HepG2 (cell line): Measurements from ENCODE around the gene POC1B. TPM values are rescaled to one million over a fixed set of nuclear protein-coding genes. Genes with fewer than 3 reads are reported as not detected.

Experiments
- ATAC-seq: fragments of 200-7000 bp; cut with Tn5 transposase; 3 replicates; pipeline ENCODE4 v1.9.1; 2020; ENCODE audit warnings: mild to moderate bottlenecking, moderate library complexity
- BruUV-seq: library from RNA; stranded (reverse); fragments of 400-500 nt; replicated peaks from 2 replicates; lab custom pipeline; 2021; lab: Mats Ljungman, UMichigan
- CTCF ChIA-PET: fragments of 300-600 bp; formaldehyde crosslinking; extraction: SDS; loops from one replicate; lab custom pipeline; 2021; ENCODE audit warnings: low total read pairs, inconsistent platforms, low intra/inter-chr PET ratio; lab: Yijun Ruan, JAX
- POLR2A ChIA-PET: fragments of 350-600 bp; sonication (Branson Sonifier 250); formaldehyde crosslinking; loops from one replicate; lab custom pipeline; 2020; ENCODE audit warnings: antibody characterized with exemption, inconsistent platforms; lab: Yijun Ruan, JAX
- DNase-seq: peaks from one replicate; pipeline ENCODE4 v3.0.0-alpha.2; 2015; ENCODE audit warnings: low spot score
- FAIRE-seq: peaks from 3 replicates; lab custom pipeline; 2011; peaks lifted over from hg19 to GRCh38; lab: Jason Lieb, UNC
- H2AFZ ChIP-seq: one replicate; pipeline ENCODE4 v1.6.1; 2011; ENCODE audit warnings: low read length, inconsistent platforms
- H3K27ac ChIP-seq: fragments of 300-600 bp; 3 replicates; pipeline ENCODE4 v1.8.0; 2011; ENCODE audit warnings: mixed run types, mild to moderate bottlenecking, mixed read lengths, low read length, inconsistent platforms; ENCODE audit not compliant: insufficient read depth; ENCODE audit errors: extremely low read length
- H3K27me3 ChIP-seq, 2 experiments: fragments of 200-600 bp in 1 of 2; 2 replicates in 1 of 2; 3 replicates in 1 of 2; pipeline versions ENCODE4 v1.6.0 to v1.8.0; 2011; ENCODE audit warnings: low read length in 2 of 2, mild to moderate bottlenecking in 2 of 2, moderate library complexity in 2 of 2, inconsistent platforms in 1 of 2; ENCODE audit not compliant: insufficient read depth in 2 of 2, control insufficient read depth in 1 of 2
- H3K36me3 ChIP-seq, 2 experiments: fragments of 200-600 bp in 1 of 2; replicated peaks in 1 of 2; 2 replicates in 1 of 2; 3 replicates in 1 of 2; pipeline versions ENCODE4 v1.5.1 to v1.8.0; 2011; ENCODE audit warnings: low read length in 2 of 2, inconsistent platforms in 1 of 2; ENCODE audit not compliant: insufficient read depth in 2 of 2, control insufficient read depth in 1 of 2
- H3K4me1 ChIP-seq: 2 replicates; pipeline ENCODE4 v1.5.1; 2012; ENCODE audit warnings: low read length, inconsistent platforms; ENCODE audit not compliant: insufficient read depth
- H3K4me2 ChIP-seq: 2 replicates; pipeline ENCODE4 v1.6.0; 2011; ENCODE audit warnings: low read depth, low read length, inconsistent platforms
- H3K4me3 ChIP-seq, 3 experiments: fragments of 200-600 bp in 1 of 3; sonication (generic), shearing (Covaris generic) in 1 of 3; replicated peaks in 1 of 3; 2 replicates each; pipeline ENCODE4 v1.5.1; 2011 to 2016; ENCODE audit warnings: low read length in 3 of 3, inconsistent platforms in 2 of 3, low read depth in 2 of 3, mild to moderate bottlenecking in 2 of 3, control low read depth in 1 of 3, mixed read lengths in 1 of 3; ENCODE audit not compliant: insufficient read depth in 1 of 3
- H3K79me2 ChIP-seq: one replicate; pipeline ENCODE4 v1.6.1; 2011; ENCODE audit warnings: low read length, inconsistent platforms; ENCODE audit not compliant: insufficient read depth
- H3K9ac ChIP-seq: 2 replicates; pipeline ENCODE4 v1.6.0; 2011; ENCODE audit warnings: mild to moderate bottlenecking, low read depth, low read length, inconsistent platforms; ENCODE audit not compliant: insufficient read depth
- H3K9me3 ChIP-seq: 2 replicates; pipeline ENCODE4 v1.5.1; 2012; ENCODE audit warnings: mild to moderate bottlenecking, low read length
- H4K20me1 ChIP-seq: 2 replicates; pipeline ENCODE4 v1.6.0; 2011; ENCODE audit warnings: inconsistent platforms, mild to moderate bottlenecking, low read length, moderate library complexity; ENCODE audit not compliant: insufficient read depth
- CCAR2 ChIP-seq: fragments of 200-400 bp; formaldehyde crosslinking; optimal IDR thresholded peaks from 2 replicates; pipeline ENCODE3; 2018; ENCODE audit warnings: low read depth, mild to moderate bottlenecking, low read length, moderate library complexity
- DNMT1 ChIP-seq: sonication (generic); formaldehyde crosslinking; IDR thresholded peaks from 2 replicates; pipeline ENCODE4 v1.5.1; 2020; ENCODE audit warnings: mild to moderate bottlenecking, missing genetic modification reagents
- HNF4G ChIP-seq, 2 experiments: sonication (generic) in 1 of 2; formaldehyde crosslinking in 1 of 2; IDR thresholded peaks; 2 replicates each; pipeline versions ENCODE4 v1.4.0 to v1.6.1; 2011 to 2020; ENCODE audit warnings: borderline replicate concordance in 2 of 2, low read depth in 2 of 2, mild to moderate bottlenecking in 2 of 2, low read length in 1 of 2, missing genetic modification reagents in 1 of 2, moderate library complexity in 1 of 2
- HNRNPUL1 ChIP-seq: fragments of 200-400 bp; formaldehyde crosslinking; IDR thresholded peaks from 2 replicates; pipeline ENCODE4 v1.6.1; 2017; ENCODE audit warnings: low read depth, mild to moderate bottlenecking, low read length, moderate library complexity
- KDM3A ChIP-seq: IDR thresholded peaks from 2 replicates; pipeline ENCODE4 v1.6.1; 2018; ENCODE audit warnings: low read depth, missing compliant biosample characterization
- NCOA1 ChIP-seq: sonication (generic); formaldehyde crosslinking; IDR thresholded peaks from 2 replicates; pipeline ENCODE4 v1.9.0; 2021; ENCODE audit warnings: missing genetic modification reagents
- NRL ChIP-seq: sonication (generic); formaldehyde crosslinking; IDR thresholded peaks from 2 replicates; pipeline ENCODE4 v1.5.0; 2020; ENCODE audit warnings: missing genetic modification reagents, mild to moderate bottlenecking, moderate library complexity, borderline replicate concordance
- SATB2 ChIP-seq: sonication (generic); formaldehyde crosslinking; IDR thresholded peaks from 2 replicates; pipeline ENCODE4 v1.5.0; 2020; ENCODE audit warnings: missing genetic modification reagents
- SUZ12 ChIP-seq: fragments of 150-350 bp; IDR thresholded peaks from 2 replicates; pipeline ENCODE4 v1.6.1; 2014; ENCODE audit warnings: low read depth, low read length
- ZFP36L1 ChIP-seq: sonication (generic); formaldehyde crosslinking; IDR thresholded peaks from 2 replicates; pipeline ENCODE4 v1.8.0; 2022; ENCODE audit warnings: mild to moderate bottlenecking, missing genetic modification reagents, moderate library complexity
- ZNF382 ChIP-seq: sonication (generic); formaldehyde crosslinking; IDR thresholded peaks from 2 replicates; pipeline ENCODE4 v1.5.0; 2020; ENCODE audit warnings: missing genetic modification reagents, mild to moderate bottlenecking, borderline replicate concordance
- ZNF432 ChIP-seq: sonication (generic); formaldehyde crosslinking; IDR thresholded peaks from 2 replicates; pipeline ENCODE4 v1.5.0; 2020; ENCODE audit warnings: missing genetic modification reagents, mild to moderate bottlenecking, borderline replicate concordance
- ZNF562 ChIP-seq: sonication (generic); formaldehyde crosslinking; IDR thresholded peaks from 2 replicates; pipeline ENCODE4 v1.8.0; 2022; ENCODE audit warnings: missing genetic modification reagents, borderline replicate concordance
- ZNF563 ChIP-seq: sonication (generic); formaldehyde crosslinking; IDR thresholded peaks from 2 replicates; pipeline ENCODE4 v1.8.0; 2022; ENCODE audit warnings: mild to moderate bottlenecking, moderate library complexity, missing genetic modification reagents
- WGBS: methylation state at CpG from one replicate; pipeline ENCODE4 v1.1.6; 2017; ENCODE audit warnings: low lambda C conversion rate; 5-methylcytosine and 5-hydroxymethylcytosine counted together
- in situ Hi-C: cut with HindIII; loops from 2 replicates; pipeline ENCODE4 v1.10.0; 2017; ENCODE audit warnings: low pct_unique_long_range_greater_than_20kb; ENCODE audit not compliant: extremely low pct_ligation_motif_present
- intact Hi-C: fragments of 100-400 bp; cut with micrococcal nuclease; formaldehyde crosslinking; loops from one replicate; pipeline ENCODE4 v1.10.0; 2022; ENCODE audit not compliant: unreplicated experiment
- polyA plus RNA-seq, 8 experiments: library from polyadenylated mRNA; depleted of rRNA in 3 of 8; stranded (reverse) in 7 of 8; unstranded in 1 of 8; fragments of >200 nt; fragmentation: Illumina TruSeq in 4 of 8; extraction: Trizol in 4 of 8; gene quantifications; 2 replicates each; pipeline versions ENCODE4 v1.2.1 to v1.2.3, GENCODE V29; 2011 to 2016; ENCODE audit warnings: low read depth in 4 of 8, missing spikeins in 1 of 8, mixed read lengths in 1 of 8; ENCODE audit not compliant: insufficient read depth in 1 of 8
- total RNA-seq, 5 experiments: library from RNA; depleted of rRNA; stranded (reverse); fragments of >200 nt; fragmentation: Illumina TruSeq; extraction: Trizol; gene quantifications; 2 replicates each; pipeline ENCODE4 v1.2.3, GENCODE V29; 2016; ENCODE audit warnings: low read depth in 1 of 5
- TF ChIP-seq, protein P1 (sequence below): sonication (generic); formaldehyde crosslinking; conservative IDR thresholded peaks from 2 replicates; pipeline ENCODE4 v1.8.0; 2022; ENCODE audit warnings: low read depth, missing genetic modification reagents
- TF ChIP-seq, protein P2 (sequence below): sonication (generic); formaldehyde crosslinking; conservative IDR thresholded peaks from 2 replicates; pipeline ENCODE4 v1.4.0; 2020; ENCODE audit warnings: missing genetic modification reagents

Gene POC1B
- total and polyA plus RNA-seq, 2 of the 13 experiments (the other 11 are each of a cell fraction or from before 2014, with no cell fraction given): 9.3 to 11.0 TPM

DNA sequence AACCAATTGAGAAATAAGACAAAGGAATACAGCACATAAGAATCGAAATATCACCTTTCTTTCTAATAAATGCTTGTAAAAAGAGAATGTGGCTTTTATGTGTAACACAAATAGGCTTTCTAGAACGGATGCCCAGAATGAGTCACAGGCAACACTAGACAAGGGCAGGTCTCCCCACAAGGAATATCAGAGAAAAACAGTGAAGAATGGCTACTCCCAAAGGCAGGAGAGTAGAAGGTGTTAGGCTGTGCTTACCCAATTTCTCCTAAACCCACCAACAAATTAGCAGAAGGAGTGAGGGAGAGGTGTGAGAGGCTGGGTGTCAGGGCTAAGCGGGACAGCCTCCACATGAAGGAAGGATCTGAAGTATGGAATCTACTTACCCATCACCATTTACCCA lies 56.5 kb downstream of the POC1B start:
- WGBS: 82% methylated on average over 3 of the region's 3 CpGs
- H3K36me3 ChIP-seq: no peaks in the 10 kb centered on the region
- no peak for ATAC-seq
- H3K4me1 ChIP-seq: no peaks in the 10 kb centered on the region
- no peak overlapping the region for H2AFZ ChIP-seq
- no peak for FAIRE-seq
- no peak for TF ChIP-seq DNMT1 (CRISPR knock-in tag)
- TF ChIP-seq NCOA1 (CRISPR knock-in tag): no peak
- no peak for TF ChIP-seq HNF4G (IDR thresholded peaks at IDR 0.05; ENCODE audit: borderline replicate concordance, low read depth, low read length)
- no peak for TF ChIP-seq HNF4G (CRISPR knock-in tag; IDR thresholded peaks at IDR 0.05; ENCODE audit: borderline replicate concordance, low read depth)
- TF ChIP-seq ZNF563 (CRISPR knock-in tag): no peak
- no peak for TF ChIP-seq ZNF562 (CRISPR knock-in tag)
- TF ChIP-seq CCAR2: no peak
- TF ChIP-seq, protein P1, sequence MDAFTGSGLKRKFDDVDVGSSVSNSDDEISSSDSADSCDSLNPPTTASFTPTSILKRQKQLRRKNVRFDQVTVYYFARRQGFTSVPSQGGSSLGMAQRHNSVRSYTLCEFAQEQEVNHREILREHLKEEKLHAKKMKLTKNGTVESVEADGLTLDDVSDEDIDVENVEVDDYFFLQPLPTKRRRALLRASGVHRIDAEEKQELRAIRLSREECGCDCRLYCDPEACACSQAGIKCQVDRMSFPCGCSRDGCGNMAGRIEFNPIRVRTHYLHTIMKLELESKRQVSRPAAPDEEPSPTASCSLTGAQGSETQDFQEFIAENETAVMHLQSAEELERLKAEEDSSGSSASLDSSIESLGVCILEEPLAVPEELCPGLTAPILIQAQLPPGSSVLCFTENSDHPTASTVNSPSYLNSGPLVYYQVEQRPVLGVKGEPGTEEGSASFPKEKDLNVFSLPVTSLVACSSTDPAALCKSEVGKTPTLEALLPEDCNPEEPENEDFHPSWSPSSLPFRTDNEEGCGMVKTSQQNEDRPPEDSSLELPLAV (CRISPR knock-in tag): no peak
- no peak for TF ChIP-seq SUZ12
- TF ChIP-seq NRL (CRISPR knock-in tag): no peak
- TF ChIP-seq ZNF382: no peak
- TF ChIP-seq, protein P2, sequence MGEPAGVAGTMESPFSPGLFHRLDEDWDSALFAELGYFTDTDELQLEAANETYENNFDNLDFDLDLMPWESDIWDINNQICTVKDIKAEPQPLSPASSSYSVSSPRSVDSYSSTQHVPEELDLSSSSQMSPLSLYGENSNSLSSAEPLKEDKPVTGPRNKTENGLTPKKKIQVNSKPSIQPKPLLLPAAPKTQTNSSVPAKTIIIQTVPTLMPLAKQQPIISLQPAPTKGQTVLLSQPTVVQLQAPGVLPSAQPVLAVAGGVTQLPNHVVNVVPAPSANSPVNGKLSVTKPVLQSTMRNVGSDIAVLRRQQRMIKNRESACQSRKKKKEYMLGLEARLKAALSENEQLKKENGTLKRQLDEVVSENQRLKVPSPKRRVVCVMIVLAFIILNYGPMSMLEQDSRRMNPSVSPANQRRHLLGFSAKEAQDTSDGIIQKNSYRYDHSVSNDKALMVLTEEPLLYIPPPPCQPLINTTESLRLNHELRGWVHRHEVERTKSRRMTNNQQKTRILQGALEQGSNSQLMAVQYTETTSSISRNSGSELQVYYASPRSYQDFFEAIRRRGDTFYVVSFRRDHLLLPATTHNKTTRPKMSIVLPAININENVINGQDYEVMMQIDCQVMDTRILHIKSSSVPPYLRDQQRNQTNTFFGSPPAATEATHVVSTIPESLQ (CRISPR knock-in tag): no peak
- no peak for TF ChIP-seq SATB2 (CRISPR knock-in tag)
- TF ChIP-seq ZFP36L1: no peak
- TF ChIP-seq ZNF432 (CRISPR knock-in tag): no peak
- no peak for TF ChIP-seq HNRNPUL1
- no peak for TF ChIP-seq KDM3A (CRISPR knock-in tag)
- DNase-seq: no peak
- ChIA-PET CTCF (interaction anchor here (3.1 kb wide), 1 partner anchor 60 kb away, joined by 50 read pairs; no protein-coding TSS in a partner anchor), POLR2A (no interaction called here)
- no peaks in the 10 kb centered on the region for H3K79me2 ChIP-seq
- in situ Hi-C loops: no loop called here
- BruUV-seq: no TSS peak
- no peaks in the 10 kb centered on the region for H4K20me1 ChIP-seq
- intact Hi-C loops: no loop called here
- no peaks in the 10 kb centered on the region for H3K27me3 ChIP-seq
- no peak overlapping the region for H3K4me2 ChIP-seq
- no peak overlapping the region for H3K4me3 ChIP-seq
- no peak overlapping the region for H3K9ac ChIP-seq
- H3K9me3 ChIP-seq: no peaks in the 10 kb centered on the region
- H3K27ac ChIP-seq: no peak overlapping the region
